GM18517 (cell line): ENCODE results near the gene SERPINB7.
A peak's percentile ranks its signal among the peaks of the same experiment; 100 is the strongest.

Source experiments
- ATAC-seq: cut with Tn5 transposase; IDR thresholded peaks from one replicate; pipeline ENCODE4 v1.9.1; 2021; ENCODE audit warnings: mild to moderate bottlenecking, moderate library complexity; ENCODE audit not compliant: unreplicated experiment

SERPINB7 gene

GRCh38 chr18:63843008-63843407 lies 67.8 kb downstream of the SERPINB7 start:
- no peak for ATAC-seq

GRCh38 chr18:63844254-63844653 lies 69.0 kb downstream of the SERPINB7 start:
- peak; percentile 53 for ATAC-seq

DNA sequence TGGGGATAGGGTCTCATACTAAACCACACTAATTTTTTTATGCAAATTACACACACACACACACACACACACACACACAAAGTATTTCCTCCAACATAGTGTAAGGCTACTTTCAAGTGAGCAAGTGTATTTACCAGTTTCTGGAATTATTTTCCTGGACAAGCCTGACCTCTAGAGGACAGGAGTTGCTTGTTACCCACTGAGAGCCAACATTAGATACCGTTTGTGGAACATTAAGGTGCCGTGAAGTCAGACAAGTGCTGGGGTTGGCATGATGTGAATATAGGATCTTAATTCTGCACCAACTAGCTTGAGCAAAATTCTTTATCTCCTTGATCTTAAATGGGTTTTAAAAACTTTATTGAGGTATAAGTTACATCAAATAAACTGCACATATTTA lies 72.9 kb downstream of the SERPINB7 start:
- ATAC-seq: no peak

- peak; percentile 69 for ATAC-seq
Measured at GRCh38 chr18:63850020-63850419, 74.8 kb downstream of the SERPINB7 start.

DNA sequence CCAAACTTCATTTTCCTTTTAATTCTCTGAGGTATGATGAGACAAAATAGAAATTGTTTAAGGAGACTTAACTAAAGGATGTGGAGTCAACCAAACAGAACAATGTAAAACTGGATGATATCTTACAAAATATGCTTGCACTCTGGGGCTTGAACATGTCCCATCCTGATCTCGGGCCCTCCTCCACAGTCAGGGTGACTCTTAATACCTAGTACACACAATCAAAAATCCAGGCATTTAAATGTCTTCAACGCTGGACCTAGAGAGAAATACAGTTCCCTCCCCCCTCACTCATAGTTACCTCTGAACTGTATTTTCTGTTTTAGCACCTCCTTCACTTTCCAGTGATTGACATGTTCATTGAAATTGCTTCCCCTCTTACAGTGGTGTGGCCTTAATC lies 75.4 kb downstream of the SERPINB7 start:
- ATAC-seq: no peak
